ENCODE measurements around the gene TPRX2.
"Not testable (repeated sequence)": the region's sequence is repeated elsewhere in the genome, so short reads cannot be mapped to it uniquely, and the experiment has no call there.

Gene TPRX2

GRCh38 chr19:47863514-47863936, 4.5 kb downstream of the TPRX2 start:
- peak; percentile 77 to 89 (median 86) for DNase-seq

- no peak for DNase-seq
Measured at GRCh38 chr19:47865166-47865565, 6.1 kb downstream of the TPRX2 start.

GRCh38 chr19:47878906-47879305, 19.9 kb downstream of the TPRX2 start:
- no peak for DNase-seq

- not testable (repeated sequence) for DNase-seq
Measured at GRCh38 chr19:47879385-47879784, 20.4 kb downstream of the TPRX2 start.

- DNase-seq: no peak
Measured at GRCh38 chr19:47881757-47882156, 22.7 kb downstream of the TPRX2 start.

- no peak for DNase-seq
Measured at GRCh38 chr19:47882890-47883289, 23.9 kb downstream of the TPRX2 start.

- no peak for DNase-seq
Measured at GRCh38 chr19:47885067-47885463, 26.0 kb downstream of the TPRX2 start.

GRCh38 chr19:47886010-47886559, 27.1 kb downstream of the TPRX2 start, which contains the start of gene SULT2A1:
Gene SULT2A1 (minus strand): TSS chr19:47886315. CDS start chr19:47886257, 58 bp downstream.
- DNase-seq: no peak

- no peak for DNase-seq
Measured at GRCh38 chr19:47890865-47891621, 32.0 kb downstream of the TPRX2 start.

GRCh38 chr19:47891622-47891922, 32.5 kb downstream of the TPRX2 start:
- DNase-seq: no peak

- no peak for DNase-seq
Measured at GRCh38 chr19:47891923-47892666, 33.1 kb downstream of the TPRX2 start.

GRCh38 chr19:47895165-47895782, 36.2 kb downstream of the TPRX2 start:
- DNase-seq: no peak

- DNase-seq: no peak
Measured at GRCh38 chr19:47896019-47896418, 37.0 kb downstream of the TPRX2 start.

- no peak for DNase-seq
Measured at GRCh38 chr19:47896773-47897172, 37.7 kb downstream of the TPRX2 start.

- DNase-seq: no peak
Measured at GRCh38 chr19:47897861-47898260, 38.8 kb downstream of the TPRX2 start.

GRCh38 chr19:47899335-47899734, 40.3 kb downstream of the TPRX2 start:
- DNase-seq: no peak

- DNase-seq: no peak
Measured at GRCh38 chr19:47901370-47901769, 42.3 kb downstream of the TPRX2 start.

GRCh38 chr19:47909350-47909749, 50.3 kb downstream of the TPRX2 start:
- DNase-seq: not testable (repeated sequence)

GRCh38 chr19:47910191-47910590, 51.2 kb downstream of the TPRX2 start:
- DNase-seq: not testable (repeated sequence)

Data from activated naive CD4-positive, alpha-beta T cell (primary cell).